H1 (cell line): ENCODE results near the gene KLHL7. TPM values are rescaled to one million over a fixed set of nuclear protein-coding genes. Genes with fewer than 3 reads are reported as not detected.

Source experiments
- CTCF ChIA-PET: fragments of 300-600 bp; sonication (Branson Sonifier 250); formaldehyde crosslinking; loops from one replicate; lab custom pipeline; 2021; ENCODE audit not compliant: partially characterized antibody; lab: Charles Lee
- POLR2A ChIA-PET: fragments of 300-600 bp; sonication (Branson Sonifier 250); formaldehyde crosslinking; loops from one replicate; lab custom pipeline; 2021; ENCODE audit warnings: inconsistent platforms; ENCODE audit not compliant: partially characterized antibody; lab: Charles Lee
- DNase-seq, 2 experiments: peaks; one replicate each; pipeline versions ENCODE4 v3.0.0 to v3.0.0-alpha.2; 2010 to 2022; ENCODE audit warnings: low spot score in 2 of 2, low read depth in 1 of 2, mixed read lengths in 1 of 2
- FAIRE-seq: peaks from 2 replicates; lab custom pipeline; 2011; peaks lifted over from hg19 to GRCh38; lab: Jason Lieb, UNC
- H2AFZ ChIP-seq: 2 replicates; pipeline ENCODE4 v1.8.1; 2012; ENCODE audit warnings: low read length, inconsistent platforms
- H2AK5ac ChIP-seq: 2 replicates; pipeline ENCODE4 v1.6.1; 2013; ENCODE audit warnings: low read depth, low read length
- H2BK120ac ChIP-seq: replicated peaks from 2 replicates; pipeline ENCODE3; 2013; ENCODE audit warnings: low read depth, low read length, inconsistent platforms
- H2BK12ac ChIP-seq: 2 replicates; pipeline ENCODE4 v1.6.1; 2013; ENCODE audit warnings: low read depth, low read length
- H2BK15ac ChIP-seq: 2 replicates; pipeline ENCODE4 v1.6.1; 2013; ENCODE audit warnings: low read length
- H2BK20ac ChIP-seq: 2 replicates; pipeline ENCODE4 v1.6.1; 2013; ENCODE audit warnings: low read length
- H2BK5ac ChIP-seq: 2 replicates; pipeline ENCODE4 v1.6.1; 2013; ENCODE audit warnings: low read depth, low read length
- H3K14ac ChIP-seq: 2 replicates; pipeline ENCODE4 v1.6.1; 2013; ENCODE audit warnings: inconsistent platforms; ENCODE audit not compliant: insufficient read length
- H3K18ac ChIP-seq: 2 replicates; pipeline ENCODE4 v1.6.1; 2013; ENCODE audit warnings: low read length; ENCODE audit errors: extremely low read depth
- H3K23ac ChIP-seq: 2 replicates; pipeline ENCODE4 v1.6.1; 2013; ENCODE audit warnings: inconsistent platforms; ENCODE audit not compliant: insufficient read length
- H3K23me2 ChIP-seq: 2 replicates; pipeline ENCODE4 v1.6.1; 2013; ENCODE audit warnings: low read depth, low read length
- H3K27ac ChIP-seq: 2 replicates; pipeline ENCODE4 v1.6.1; 2011; ENCODE audit warnings: low read depth, low read length, inconsistent platforms
- H3K27me3 ChIP-seq, 4 experiments: replicated peaks in 1 of 4; 1 replicate in 1 of 4; 2 replicates in 3 of 4; pipeline versions ENCODE4 v1.6.1 to v1.8.1; 2011 to 2013; ENCODE audit warnings: low read length in 3 of 4, mild to moderate bottlenecking in 3 of 4, inconsistent platforms in 2 of 4, mixed read lengths in 2 of 4, moderate library complexity in 1 of 4; ENCODE audit not compliant: control insufficient read depth in 3 of 4, insufficient read depth in 3 of 4; ENCODE audit errors: extremely low read depth in 1 of 4
- H3K36me3 ChIP-seq, 4 experiments: 2 replicates each; pipeline versions ENCODE4 v1.6.1 to v1.8.1; 2011 to 2013; ENCODE audit warnings: mild to moderate bottlenecking in 4 of 4, low read length in 3 of 4, moderate library complexity in 2 of 4, control low read depth in 1 of 4, inconsistent platforms in 1 of 4; ENCODE audit not compliant: insufficient read depth in 4 of 4, control insufficient read depth in 2 of 4
- H3K4ac ChIP-seq: replicated peaks from 2 replicates; pipeline ENCODE3; 2013; ENCODE audit warnings: low read length, low read depth, mixed read lengths, inconsistent platforms; ENCODE audit not compliant: insufficient read length
- H3K4me1 ChIP-seq, 4 experiments: replicated peaks in 1 of 4; 1 replicate in 1 of 4; 2 replicates in 3 of 4; pipeline versions ENCODE4 v1.6.1 to v1.8.1; 2011 to 2013; ENCODE audit warnings: low read length in 3 of 4, inconsistent platforms in 2 of 4, mixed read lengths in 1 of 4; ENCODE audit not compliant: insufficient read depth in 4 of 4, control insufficient read depth in 3 of 4
- H3K4me2 ChIP-seq, 2 experiments: 2 replicates each; pipeline versions ENCODE4 v1.6.1 to v1.8.1; 2011 to 2013; ENCODE audit warnings: low read depth in 2 of 2, low read length in 2 of 2, control low read depth in 1 of 2, inconsistent platforms in 1 of 2, mild to moderate bottlenecking in 1 of 2; ENCODE audit not compliant: insufficient read depth in 1 of 2
- H3K4me3 ChIP-seq, 4 experiments: fragments of 200-600, 300-600 bp in 1 of 4; sonication (generic), shearing (Covaris generic), sonication (Bioruptor Twin) in 1 of 4; 2 replicates each; pipeline versions ENCODE4 v1.5.1 to v1.8.1; 2011 to 2016; ENCODE audit warnings: low read length in 4 of 4, low read depth in 3 of 4, control low read depth in 2 of 4, inconsistent platforms in 2 of 4, mild to moderate bottlenecking in 2 of 4, mixed read lengths in 1 of 4, moderate library complexity in 1 of 4; ENCODE audit not compliant: insufficient read depth in 2 of 4; ENCODE audit errors: extremely low read depth in 1 of 4
- H3K56ac ChIP-seq: replicated peaks from 2 replicates; pipeline ENCODE3; 2013; ENCODE audit warnings: low read depth, mild to moderate bottlenecking, mixed read lengths, low read length, inconsistent platforms; ENCODE audit not compliant: insufficient read length
- H3K79me1 ChIP-seq: 2 replicates; pipeline ENCODE4 v1.6.1; 2013; ENCODE audit warnings: low read depth, low read length, control low read depth
- H3K79me2 ChIP-seq, 2 experiments: 2 replicates each; pipeline versions ENCODE4 v1.6.1 to v1.8.1; 2012 to 2013; ENCODE audit warnings: low read length in 2 of 2, mild to moderate bottlenecking in 2 of 2, inconsistent platforms in 1 of 2; ENCODE audit not compliant: insufficient read depth in 2 of 2, control insufficient read depth in 1 of 2
- H3K9ac ChIP-seq, 4 experiments: replicated peaks in 1 of 4; 1 replicate in 1 of 4; 2 replicates in 3 of 4; pipeline versions ENCODE4 v1.6.1 to v1.8.1; 2011 to 2013; ENCODE audit warnings: low read depth in 3 of 4, low read length in 3 of 4, control low read depth in 2 of 4, mild to moderate bottlenecking in 2 of 4, moderate library complexity in 2 of 4, inconsistent platforms in 1 of 4; ENCODE audit errors: extremely low read depth in 1 of 4
- H3K9me3 ChIP-seq, 2 experiments: 2 replicates each; pipeline versions ENCODE4 v1.6.1 to v1.8.1; 2012 to 2013; ENCODE audit warnings: mild to moderate bottlenecking in 2 of 2, moderate library complexity in 2 of 2, control low read depth in 1 of 2, inconsistent platforms in 1 of 2, low read depth in 1 of 2, low read length in 1 of 2, mixed read lengths in 1 of 2; ENCODE audit not compliant: insufficient read depth in 2 of 2
- H4K20me1 ChIP-seq, 2 experiments: replicated peaks in 1 of 2; 2 replicates each; pipeline versions ENCODE3 to v1.8.1; 2011 to 2013; ENCODE audit warnings: inconsistent platforms in 2 of 2, low read length in 2 of 2, mild to moderate bottlenecking in 1 of 2; ENCODE audit not compliant: insufficient read depth in 2 of 2, control insufficient read depth in 1 of 2
- H4K5ac ChIP-seq: 2 replicates; pipeline ENCODE4 v1.6.1; 2013; ENCODE audit warnings: low read length, low read depth, mixed read lengths, inconsistent platforms; ENCODE audit not compliant: insufficient read length
- H4K8ac ChIP-seq: 2 replicates; pipeline ENCODE4 v1.8.0; 2013; ENCODE audit warnings: mild to moderate bottlenecking, moderate library complexity, low read length, inconsistent platforms; ENCODE audit not compliant: insufficient read depth; ENCODE audit errors: extremely low read depth
- H4K91ac ChIP-seq: replicated peaks from 2 replicates; pipeline ENCODE3; 2013; ENCODE audit warnings: low read length, mixed read lengths, inconsistent platforms; ENCODE audit not compliant: insufficient read length
- BRCA1 ChIP-seq: IDR thresholded peaks from 2 replicates; pipeline ENCODE4 v1.6.1; 2012; ENCODE audit warnings: low read depth, low read length, improper control_type of control experiment
- JUN ChIP-seq: IDR thresholded peaks from 2 replicates; pipeline ENCODE4 v1.6.1; 2011; ENCODE audit warnings: low read depth, mild to moderate bottlenecking, improper control_type of control experiment, low read length
- KDM5A ChIP-seq: fragments of 200-600 bp; IDR thresholded peaks from 2 replicates; pipeline ENCODE4 v1.7.1; 2012; ENCODE audit warnings: mild to moderate bottlenecking, low read length, inconsistent platforms, mixed read lengths
- RBBP5 ChIP-seq: IDR thresholded peaks from 2 replicates; pipeline ENCODE4 v1.7.1; 2012; ENCODE audit warnings: low read depth, mild to moderate bottlenecking, inconsistent platforms, low read length, moderate library complexity, borderline replicate concordance
- SP2 ChIP-seq: IDR thresholded peaks from 2 replicates; pipeline ENCODE4 v1.6.1; 2012; ENCODE audit warnings: mild to moderate bottlenecking, low read length, inconsistent platforms
- YY1 ChIP-seq: IDR thresholded peaks from 2 replicates; pipeline ENCODE4 v1.6.1; 2011; ENCODE audit warnings: low read depth, mild to moderate bottlenecking, low read length
- WGBS, 2 experiments: shearing (Covaris generic) in 1 of 2; methylation state at CpG; one replicate each; pipeline versions ENCODE4 v1.1.6 to v1.1.7; 2013 to 2015; ENCODE audit warnings: low lambda C conversion rate in 2 of 2, mixed read lengths in 2 of 2, inconsistent platforms in 1 of 2, low coverage in 1 of 2, missing lambda C conversion rate in 1 of 2; ENCODE audit not compliant: insufficient replicate concordance in 2 of 2, insufficient coverage in 1 of 2, insufficient read length in 1 of 2; ENCODE audit errors: extremely low coverage in 1 of 2, missing lambda C conversion rate in 1 of 2; 5-methylcytosine and 5-hydroxymethylcytosine counted together
- polyA plus RNA-seq, 7 experiments: library from polyadenylated mRNA; depleted of rRNA in 3 of 7; stranded (reverse) in 5 of 7; unstranded in 2 of 7; fragments of >200 nt in 5 of 7; fragments of 200-250 nt in 2 of 7; gene quantifications; 1 replicate in 5 of 7; 2 replicates in 1 of 7; 4 replicates in 1 of 7; pipeline versions ENCODE4 v1.2.1 to v1.2.3, GENCODE V29; 2011 to 2013; ENCODE audit warnings: missing spikeins in 2 of 7, mixed read lengths in 2 of 7
- total RNA-seq: library from RNA; stranded (reverse); fragmentation: NEBNext Ultra II Directional; extraction: Animal tissue kit (Norgen Biotek cat#: 25700); gene quantifications from 2 replicates; pipeline ENCODE4 v1.2.1, GENCODE V29; 2021

The KLHL7 gene
- total and polyA plus RNA-seq, 2 of the 8 experiments (the other 6 are each of a cell fraction or from before 2014, with no cell fraction given), result 65.3 to 115 TPM

- Histone ChIP-seq H3K4me3 (no peak overlapping the region), H3K4me2 (no peak overlapping the region; a peak in 1 of 4 replicates), H3K9ac (no peak overlapping the region), H3K23me2 (no peaks in the 10 kb centered on the region), H3K4ac (no peak overlapping the region), H3K79me1 (no peaks in the 10 kb centered on the region), H2BK12ac (no peak overlapping the region), H2BK20ac (no peak overlapping the region), H4K20me1 (no peaks in the 10 kb centered on the region), H3K27me3 (no peaks in the 10 kb centered on the region; a peak in 2 of 7 replicates), H2AFZ (no peak overlapping the region), H3K27ac (no peak overlapping the region), H2BK120ac (no peak overlapping the region), H3K23ac (no peak overlapping the region), H3K36me3 (no peaks in the 10 kb centered on the region), H3K18ac (no peak overlapping the region), H3K56ac (no peak overlapping the region), H2AK5ac (no peak overlapping the region), H4K91ac (no peak overlapping the region), H3K79me2 (no peaks in the 10 kb centered on the region), H2BK15ac (no peak overlapping the region), H4K8ac (no peak overlapping the region), H3K14ac (no peak overlapping the region), H3K4me1 (no peaks in the 10 kb centered on the region; a peak in 1 of 7 replicates), H2BK5ac (no peak overlapping the region), H3K9me3 (no peaks in the 10 kb centered on the region), H4K5ac (no peak overlapping the region)
- no peak for FAIRE-seq
- no peak for DNase-seq
- ChIA-PET CTCF (no interaction called here), POLR2A (interaction anchor here (1.7 kb wide), 1 partner anchor 101 kb away, joined by 5 read pairs; the partner anchor contains the start of gene KLHL7)
- 98% methylated on average over 2 of the region's 2 CpGs; no CpG with 5 or more reads in 1 of the 2 experiments for WGBS, 2 experiments
- TF ChIP-seq SP2 (no peak), JUN (no peak), BRCA1 (no peak), KDM5A (no peak), RBBP5 (no peak), YY1 (no peak)
Measured at GRCh38 chr7:23207021-23207420, 101.4 kb downstream of the KLHL7 start.
